ENCODE measurements around the gene PRPH.
A peak's percentile ranks its signal among the peaks of the same experiment; 100 is the strongest.
"Not testable (repeated sequence)": the region's sequence is repeated elsewhere in the genome, so short reads cannot be mapped to it uniquely, and the experiment has no call there.

The PRPH gene

GRCh38 chr12:49276304-49277290 lies 18.4 kb upstream of the PRPH start:
- no peak for DNase-seq (ENCODE audit: low read depth)

GRCh38 chr12:49277466-49277865 lies 17.5 kb upstream of the PRPH start:
- DNase-seq (ENCODE audit: low read depth), result no peak

- DNase-seq (ENCODE audit: low read depth), result no peak
Observed at GRCh38 chr12:49279706-49280159, 15.2 kb upstream of the PRPH start.

GRCh38 chr12:49280545-49280944 lies 14.4 kb upstream of the PRPH start:
- DNase-seq (ENCODE audit: low read depth), result not testable (repeated sequence)

- DNase-seq (ENCODE audit: low read depth), result no peak
Observed at GRCh38 chr12:49282302-49282701, 12.6 kb upstream of the PRPH start.

- DNase-seq (ENCODE audit: low read depth), result not testable (repeated sequence)
Observed at GRCh38 chr12:49282740-49283375, 12.1 kb upstream of the PRPH start.

GRCh38 chr12:49283541-49284429 lies 11.2 kb upstream of the PRPH start:
- no peak for DNase-seq (ENCODE audit: low read depth)

- no peak for DNase-seq (ENCODE audit: low read depth)
Observed at GRCh38 chr12:49284672-49285071, 10.3 kb upstream of the PRPH start.

GRCh38 chr12:49287876-49288275 lies 7.1 kb upstream of the PRPH start:
- DNase-seq (ENCODE audit: low read depth), result no peak

GRCh38 chr12:49288412-49288853 lies 6.5 kb upstream of the PRPH start:
- peak; percentile 37 for DNase-seq (ENCODE audit: low read depth)

GRCh38 chr12:49288922-49289555 lies 5.9 kb upstream of the PRPH start:
- no peak for DNase-seq (ENCODE audit: low read depth)

- DNase-seq (ENCODE audit: low read depth), result no peak
Observed at GRCh38 chr12:49292729-49293055, 2.3 kb upstream of the PRPH start.

GRCh38 chr12:49293056-49293956 lies 1.6 kb upstream of the PRPH start:
- DNase-seq (ENCODE audit: low read depth), result no peak

GRCh38 chr12:49294086-49294803 lies 702 bp upstream of the PRPH start:
- DNase-seq (ENCODE audit: low read depth), result no peak

- no peak for DNase-seq (ENCODE audit: low read depth)
Observed at GRCh38 chr12:49294804-49295081, 204 bp upstream of the PRPH start.

GRCh38 chr12:49296034-49296835 lies 1.3 kb downstream of the PRPH start:
- peak; percentile 44 for DNase-seq (ENCODE audit: low read depth)

GRCh38 chr12:49296836-49297694 lies 2.1 kb downstream of the PRPH start:
- no peak for DNase-seq (ENCODE audit: low read depth)

- no peak for DNase-seq (ENCODE audit: low read depth)
Observed at GRCh38 chr12:49297695-49298060, 2.7 kb downstream of the PRPH start.
